Measurements from ENCODE around the gene PCDHA4.
"Not testable (repeated sequence)": the region's sequence is repeated elsewhere in the genome, so short reads cannot be mapped to it uniquely, and the experiment has no call there.

Gene PCDHA4

GRCh38 chr5:140822281-140822629 lies 15.4 kb downstream of the PCDHA4 start:
- no peak for DNase-seq

GRCh38 chr5:140822969-140823368 lies 16.1 kb downstream of the PCDHA4 start:
- DNase-seq: not testable (repeated sequence)

- no peak for DNase-seq
Observed at GRCh38 chr5:140823475-140823874, 16.6 kb downstream of the PCDHA4 start.

- no peak for DNase-seq
Observed at GRCh38 chr5:140827704-140828361, 21.0 kb downstream of the PCDHA4 start, which contains the start of gene PCDHA6. PCDHA6 (plus strand) TSS chr5:140827960; CDS start chr5:140828092, 132 bp downstream.

- DNase-seq: no peak
Observed at GRCh38 chr5:140828362-140828737, 21.5 kb downstream of the PCDHA4 start.

- not testable (repeated sequence) for DNase-seq
Observed at GRCh38 chr5:140829511-140830501, 22.9 kb downstream of the PCDHA4 start.

GRCh38 chr5:140833993-140834392 lies 27.1 kb downstream of the PCDHA4 start, which contains the start of gene PCDHA7:
PCDHA7 (plus strand) TSS chr5:140834269; CDS start chr5:140834384, 115 bp downstream.
- DNase-seq: no peak

- not testable (repeated sequence) for DNase-seq
Observed at GRCh38 chr5:140834439-140835008, 27.7 kb downstream of the PCDHA4 start.

GRCh38 chr5:140835622-140836510 lies 29.0 kb downstream of the PCDHA4 start:
- no peak for DNase-seq

- no peak for DNase-seq
Observed at GRCh38 chr5:140840978-140841962, 34.4 kb downstream of the PCDHA4 start, which contains the start of gene PCDHA8. PCDHA8 (plus strand) TSS chr5:140841187; CDS start chr5:140841322, 135 bp downstream.

- DNase-seq: no peak
Observed at GRCh38 chr5:140842798-140843733, 36.2 kb downstream of the PCDHA4 start.

- not testable (repeated sequence) for DNase-seq
Observed at GRCh38 chr5:140848139-140849102, 41.6 kb downstream of the PCDHA4 start, which contains the start of gene PCDHA9. PCDHA9 (plus strand) TSS chr5:140848382; CDS start chr5:140848496, 114 bp downstream.

- not testable (repeated sequence) for DNase-seq
Observed at GRCh38 chr5:140849831-140850634, 43.2 kb downstream of the PCDHA4 start.

- no peak for DNase-seq
Observed at GRCh38 chr5:140855772-140856674, 49.2 kb downstream of the PCDHA4 start, which contains the start of gene PCDHA10. PCDHA10 (plus strand) TSS chr5:140855897; CDS start chr5:140856049, 152 bp downstream.

GRCh38 chr5:140857177-140857986 lies 50.5 kb downstream of the PCDHA4 start:
- no peak for DNase-seq

- no peak for DNase-seq
Observed at GRCh38 chr5:140857987-140858240, 51.0 kb downstream of the PCDHA4 start.

Measured in activated naive CD4-positive, alpha-beta T cell (primary cell).